ENCODE data around the gene CMTM5. TPM values are rescaled to one million over a fixed set of nuclear protein-coding genes. Genes with fewer than 3 reads are reported as not detected.
A peak's percentile ranks its signal among the peaks of the same experiment; 100 is the strongest.
"Not testable (repeated sequence)": the region's sequence is repeated elsewhere in the genome, so short reads cannot be mapped to it uniquely, and the experiment has no call there.

Gene CMTM5
- total RNA-seq, 1 experiment from 2014 or later = not detected

- no peak for DNase-seq (ENCODE audit: low spot score)
Measured at GRCh38 chr14:23378612-23379220, 1.9 kb downstream of the CMTM5 start.

GRCh38 chr14:23379366-23380196 lies 2.7 kb downstream of the CMTM5 start:
- DNase-seq (ENCODE audit: low spot score) = peak; percentile 70

- DNase-seq (ENCODE audit: low spot score) = no peak
Measured at GRCh38 chr14:23380197-23380914, 3.5 kb downstream of the CMTM5 start.

- no peak for DNase-seq (ENCODE audit: low spot score)
Measured at GRCh38 chr14:23380976-23381375, 4.1 kb downstream of the CMTM5 start.

- DNase-seq (ENCODE audit: low spot score) = no peak
Measured at GRCh38 chr14:23381871-23382270, 5.0 kb downstream of the CMTM5 start.

GRCh38 chr14:23382276-23382675 lies 5.4 kb downstream of the CMTM5 start:
- no peak for DNase-seq (ENCODE audit: low spot score)

- DNase-seq (ENCODE audit: low spot score) = no peak
Measured at GRCh38 chr14:23382731-23383440, 6.0 kb downstream of the CMTM5 start.

- no peak for DNase-seq (ENCODE audit: low spot score)
Measured at GRCh38 chr14:23384364-23385080, 7.7 kb downstream of the CMTM5 start.

GRCh38 chr14:23385244-23385641 lies 8.4 kb downstream of the CMTM5 start:
- no peak for DNase-seq (ENCODE audit: low spot score)

- DNase-seq (ENCODE audit: low spot score) = no peak
Measured at GRCh38 chr14:23385642-23386265, 8.9 kb downstream of the CMTM5 start.

- not testable (repeated sequence) for DNase-seq (ENCODE audit: low spot score)
Measured at GRCh38 chr14:23386266-23386657, 9.4 kb downstream of the CMTM5 start.

GRCh38 chr14:23386999-23387398 lies 10.2 kb downstream of the CMTM5 start:
- DNase-seq (ENCODE audit: low spot score) = no peak

GRCh38 chr14:23387916-23388882 lies 11.4 kb downstream of the CMTM5 start:
- no peak for DNase-seq (ENCODE audit: low spot score)

- DNase-seq (ENCODE audit: low spot score) = no peak
Measured at GRCh38 chr14:23388996-23389395, 12.2 kb downstream of the CMTM5 start.

GRCh38 chr14:23389396-23389795 lies 12.6 kb downstream of the CMTM5 start:
- DNase-seq (ENCODE audit: low spot score) = no peak

GRCh38 chr14:23389871-23390270 lies 13.0 kb downstream of the CMTM5 start:
- not testable (repeated sequence) for DNase-seq (ENCODE audit: low spot score)

GRCh38 chr14:23392613-23393012 lies 15.8 kb downstream of the CMTM5 start:
- DNase-seq (ENCODE audit: low spot score) = no peak

GRCh38 chr14:23396126-23396525 lies 19.3 kb downstream of the CMTM5 start:
- no peak for DNase-seq (ENCODE audit: low spot score)

GRCh38 chr14:23396781-23397407 lies 20.0 kb downstream of the CMTM5 start:
- DNase-seq (ENCODE audit: low spot score) = no peak
